HAP-1 (cell line): Measurements from ENCODE around the gene RAB11B.

Source experiments
- DNase-seq, 2 experiments: peaks; one replicate each; pipeline ENCODE4 v3.0.0-alpha.2; 2016 to 2020; ENCODE audit warnings: low spot score in 2 of 2
- H3K27me3 ChIP-seq: fragments of 250-450 bp; sonication (Bioruptor Pico); 2 replicates; pipeline ENCODE4 v1.5.1; 2020; ENCODE audit warnings: low read depth, mild to moderate bottlenecking, moderate library complexity
- H3K36me3 ChIP-seq: fragments of 250-450 bp; sonication (Bioruptor Pico); replicated peaks from 2 replicates; pipeline ENCODE4 v1.5.1; 2020; ENCODE audit warnings: mild to moderate bottlenecking
- H3K4me1 ChIP-seq: fragments of 250-450 bp; sonication (Bioruptor Pico); 2 replicates; pipeline ENCODE4 v1.5.1; 2020; ENCODE audit warnings: mild to moderate bottlenecking
- H3K4me3 ChIP-seq: fragments of 250-450 bp; sonication (Bioruptor Pico); 2 replicates; pipeline ENCODE4 v1.5.1; 2020; ENCODE audit warnings: mild to moderate bottlenecking, moderate library complexity
- H3K9me3 ChIP-seq: fragments of 250-450 bp; sonication (Bioruptor Pico); 2 replicates; pipeline ENCODE4 v1.5.1; 2020; ENCODE audit warnings: mild to moderate bottlenecking, moderate library complexity
- in situ Hi-C: fragments of 300-500 bp; cut with MboI; formaldehyde crosslinking; loops from 3 replicates; pipeline ENCODE4 v1.14.3; 2020; ENCODE audit warnings: low sequenced_read_pairs, inconsistent platforms, mixed read lengths

Gene RAB11B

DNA sequence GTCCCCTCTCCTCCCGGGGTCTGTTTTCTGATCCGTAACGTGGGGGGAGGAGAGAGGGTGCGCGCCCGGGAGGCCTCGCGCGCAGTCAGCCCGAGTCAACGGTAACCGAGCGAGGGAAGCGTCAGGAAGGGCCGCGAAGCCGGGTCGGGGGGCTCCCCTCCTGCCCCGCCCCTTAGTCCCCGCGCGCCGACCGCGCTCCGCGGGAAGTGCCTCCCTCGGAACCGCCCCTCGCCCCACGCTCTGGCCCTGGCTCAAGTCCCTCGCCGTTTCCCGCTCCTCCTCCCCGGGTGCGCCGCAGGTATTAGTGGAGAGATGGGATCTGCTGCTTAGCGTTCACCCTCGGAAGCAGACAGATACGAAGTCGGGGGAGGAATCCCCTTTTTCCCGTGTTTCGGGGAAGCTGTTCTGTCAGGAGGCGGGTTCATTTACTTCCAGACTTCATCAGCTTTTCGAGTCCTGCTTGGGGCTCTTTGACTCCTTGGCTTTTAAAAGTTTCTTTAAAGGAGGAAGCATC lies 55.4 kb downstream of the RAB11B start:
- H3K27me3 ChIP-seq: no peaks in the 10 kb centered on the region
- peaks cover 29% of the 10 kb centered on the region for H3K36me3 ChIP-seq
- H3K9me3 ChIP-seq: no peaks in the 10 kb centered on the region
- peak in 1 of 2 experiments; percentile 69 for DNase-seq
- in situ Hi-C loops: no loop called here
- H3K4me1 ChIP-seq: peaks cover 25% of the 10 kb centered on the region
- peak overlapping the region; percentile 98 for H3K4me3 ChIP-seq

DNA sequence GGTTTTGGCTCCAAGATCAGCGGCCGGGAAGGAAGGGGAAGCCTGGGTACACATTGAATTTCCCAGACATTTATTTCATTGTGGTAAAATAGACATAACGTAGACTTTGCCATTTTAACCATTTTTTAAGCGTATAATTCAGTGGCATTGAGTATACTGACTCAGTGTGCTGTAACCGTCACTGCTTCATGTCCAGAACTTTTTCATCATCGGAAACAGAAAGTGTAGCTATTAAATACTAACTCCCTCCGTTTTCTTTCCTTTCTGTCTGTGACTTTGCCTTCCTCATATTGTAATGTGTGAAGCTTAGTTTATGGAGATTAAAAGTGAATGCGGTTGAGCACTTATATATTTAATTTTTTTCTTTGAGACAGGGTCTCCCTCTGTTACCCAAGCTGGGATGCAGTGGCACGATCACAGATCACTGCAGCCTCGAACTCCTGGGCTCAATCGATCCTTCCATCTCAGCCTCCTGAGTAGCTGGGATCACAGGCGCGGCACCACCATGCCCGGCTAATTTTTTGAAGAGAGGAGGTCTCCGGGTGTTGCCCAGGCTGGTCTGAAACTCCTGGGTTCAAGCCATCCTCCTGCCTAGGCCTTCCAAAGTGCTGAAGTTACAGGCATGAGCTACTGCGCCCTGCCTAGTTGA lies 56.0 kb downstream of the RAB11B start:
- Histone ChIP-seq H3K9me3 (no peaks in the 10 kb centered on the region), H3K36me3 (peaks cover 30% of the 10 kb centered on the region), H3K4me3 (peak overlapping the region; percentile 98), H3K27me3 (no peaks in the 10 kb centered on the region), H3K4me1 (peaks cover 26% of the 10 kb centered on the region)
- no peak for DNase-seq
- in situ Hi-C loops: no loop called here

DNA sequence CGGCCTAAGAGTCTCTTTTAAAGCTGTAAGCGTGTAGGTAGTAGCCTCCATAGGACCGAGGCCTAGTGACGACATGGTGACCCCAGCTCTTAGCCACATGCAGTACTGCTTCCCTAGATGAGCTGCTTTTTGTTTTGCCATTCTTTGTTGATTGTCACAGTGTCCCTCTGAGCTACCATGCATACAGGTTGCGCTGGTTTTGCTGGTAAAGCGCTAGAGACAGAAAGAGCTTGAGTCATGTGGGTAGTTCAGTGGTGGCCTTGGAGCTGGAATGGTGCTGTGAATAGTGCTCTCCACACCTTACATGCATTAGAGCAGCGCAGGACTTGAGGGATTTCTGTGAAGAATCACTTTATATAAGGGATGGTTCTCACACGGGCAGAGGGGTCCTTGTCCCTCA lies 59.7 kb downstream of the RAB11B start:
- in situ Hi-C loops: no loop called here
- Histone ChIP-seq H3K4me3 (no peak overlapping the region), H3K36me3 (peaks cover 63% of the 10 kb centered on the region), H3K9me3 (no peaks in the 10 kb centered on the region), H3K27me3 (no peaks in the 10 kb centered on the region), H3K4me1 (peaks cover 28% of the 10 kb centered on the region)
- no peak for DNase-seq

DNA sequence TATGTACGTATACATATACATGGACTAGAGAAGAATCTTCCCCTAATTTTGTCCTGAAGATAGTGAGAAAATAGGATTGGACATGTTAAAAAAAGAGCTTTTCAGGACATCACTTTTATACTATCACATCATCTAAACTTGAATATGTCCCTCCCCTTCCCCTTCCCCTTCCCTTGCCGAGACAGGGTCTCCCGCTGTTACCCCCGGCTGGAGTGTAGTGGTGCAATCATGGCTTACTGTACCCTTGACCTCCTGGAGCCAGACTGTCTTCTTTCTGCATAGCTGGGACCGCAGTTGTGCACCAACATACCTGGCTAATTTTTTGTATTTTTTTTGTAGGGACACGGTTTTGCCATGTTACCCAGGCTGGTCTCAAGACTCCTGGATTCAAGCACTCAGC lies 61.2 kb downstream of the RAB11B start:
- H3K4me1 ChIP-seq: peaks cover 28% of the 10 kb centered on the region
- no peak for DNase-seq
- in situ Hi-C loops: no loop called here
- no peak overlapping the region for H3K4me3 ChIP-seq
- peaks cover 69% of the 10 kb centered on the region for H3K36me3 ChIP-seq
- no peaks in the 10 kb centered on the region for H3K9me3 ChIP-seq
- no peaks in the 10 kb centered on the region for H3K27me3 ChIP-seq

DNA sequence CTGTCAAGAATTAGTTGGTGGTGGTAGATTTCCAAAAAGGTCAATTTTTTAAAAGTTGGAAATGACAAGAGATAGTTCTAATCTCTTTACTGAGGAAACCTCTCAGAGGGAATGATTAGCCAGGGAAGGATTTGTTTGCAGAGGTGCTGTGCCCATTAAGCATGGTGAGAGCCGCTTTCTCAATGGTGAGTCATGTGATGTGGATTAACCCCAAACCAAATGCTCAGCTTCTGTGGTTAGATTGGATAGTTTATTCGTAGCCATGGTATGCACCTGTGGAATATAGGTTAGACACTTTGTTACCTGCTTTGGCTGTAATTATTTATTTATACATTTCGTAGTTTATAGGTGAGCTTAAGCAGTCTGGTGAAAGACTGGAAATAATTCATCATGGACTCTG lies 61.7 kb downstream of the RAB11B start:
- H3K36me3 ChIP-seq: peaks cover 69% of the 10 kb centered on the region
- DNase-seq: no peak
- no peak overlapping the region for H3K4me3 ChIP-seq
- peaks cover 25% of the 10 kb centered on the region for H3K4me1 ChIP-seq
- H3K27me3 ChIP-seq: no peaks in the 10 kb centered on the region
- in situ Hi-C loops: no loop called here
- no peaks in the 10 kb centered on the region for H3K9me3 ChIP-seq

DNA sequence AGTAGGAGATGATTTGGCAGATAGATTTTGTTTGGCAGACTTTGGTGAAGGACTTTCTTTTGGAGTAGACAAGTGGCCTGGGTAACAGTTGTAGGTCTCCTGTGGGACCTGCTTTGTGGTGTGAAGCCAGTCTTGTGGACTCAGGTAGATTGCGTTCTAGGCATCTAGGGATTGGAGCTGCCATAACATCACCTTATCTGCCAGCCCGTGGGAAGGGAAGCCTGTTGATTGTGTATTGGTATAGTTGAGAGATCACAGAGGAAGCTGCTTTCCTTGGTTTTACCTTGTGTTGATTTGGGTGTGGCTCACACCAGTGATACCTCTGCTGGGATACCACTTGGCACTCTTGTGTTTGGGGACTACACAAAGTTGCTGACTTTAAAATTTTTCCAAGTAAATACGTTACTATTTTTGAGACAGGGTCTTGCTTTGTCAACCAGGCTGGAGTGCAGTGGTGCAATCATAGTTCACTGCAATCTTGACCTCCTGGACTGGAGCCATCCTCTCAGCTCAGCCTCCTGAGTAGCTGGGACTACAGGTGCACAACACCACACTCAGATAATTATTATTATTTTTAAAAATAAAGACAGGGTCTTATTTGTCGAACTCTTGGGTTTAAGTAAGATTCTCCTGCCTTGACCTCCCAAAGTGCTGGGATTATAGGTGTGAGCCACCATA lies 62.4 kb downstream of the RAB11B start:
- in situ Hi-C loops: no loop called here
- H3K27me3 ChIP-seq: no peaks in the 10 kb centered on the region
- H3K36me3 ChIP-seq: peaks cover 70% of the 10 kb centered on the region
- H3K4me1 ChIP-seq: peaks cover 19% of the 10 kb centered on the region
- H3K9me3 ChIP-seq: no peaks in the 10 kb centered on the region
- no peak overlapping the region for H3K4me3 ChIP-seq
- no peak for DNase-seq

DNA sequence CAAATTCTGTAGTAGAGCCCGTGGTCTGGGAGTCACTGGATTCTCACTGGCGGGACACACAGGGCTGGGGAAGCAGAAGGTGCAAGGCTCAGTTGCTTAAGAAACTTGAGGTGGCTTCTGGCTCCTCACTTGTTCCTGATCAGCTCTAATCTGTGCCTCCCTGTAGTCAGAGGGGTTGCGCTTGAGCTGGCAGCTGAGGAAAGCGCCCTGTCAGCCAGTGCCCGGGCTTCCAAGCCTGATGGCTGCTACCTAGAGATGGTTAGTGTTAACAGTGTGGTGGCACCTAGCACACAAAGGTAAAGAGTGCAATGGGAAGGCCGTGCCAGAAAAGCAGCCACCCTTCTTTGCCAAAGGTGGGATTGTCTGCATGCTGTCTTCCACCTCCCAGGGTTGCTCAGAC lies 63.5 kb downstream of the RAB11B start:
- Histone ChIP-seq H3K27me3 (no peaks in the 10 kb centered on the region), H3K4me1 (peaks cover 13% of the 10 kb centered on the region), H3K4me3 (no peak overlapping the region), H3K9me3 (no peaks in the 10 kb centered on the region), H3K36me3 (peaks cover 75% of the 10 kb centered on the region)
- in situ Hi-C loops: no loop called here
- no peak for DNase-seq
